GM20000 (cell line): ENCODE measurements around the gene PLIN1.

Experiments used
- DNase-seq: peaks from one replicate; pipeline ENCODE4 v3.0.0; 2012; ENCODE audit warnings: low spot score
- TF ChIP-seq, protein P1 (sequence below): IDR thresholded peaks from 2 replicates; pipeline ENCODE4 v1.5.1; 2012; ENCODE audit warnings: mild to moderate bottlenecking, control low read depth; ENCODE audit errors: extremely low read depth, missing control alignments

PLIN1 gene

DNA sequence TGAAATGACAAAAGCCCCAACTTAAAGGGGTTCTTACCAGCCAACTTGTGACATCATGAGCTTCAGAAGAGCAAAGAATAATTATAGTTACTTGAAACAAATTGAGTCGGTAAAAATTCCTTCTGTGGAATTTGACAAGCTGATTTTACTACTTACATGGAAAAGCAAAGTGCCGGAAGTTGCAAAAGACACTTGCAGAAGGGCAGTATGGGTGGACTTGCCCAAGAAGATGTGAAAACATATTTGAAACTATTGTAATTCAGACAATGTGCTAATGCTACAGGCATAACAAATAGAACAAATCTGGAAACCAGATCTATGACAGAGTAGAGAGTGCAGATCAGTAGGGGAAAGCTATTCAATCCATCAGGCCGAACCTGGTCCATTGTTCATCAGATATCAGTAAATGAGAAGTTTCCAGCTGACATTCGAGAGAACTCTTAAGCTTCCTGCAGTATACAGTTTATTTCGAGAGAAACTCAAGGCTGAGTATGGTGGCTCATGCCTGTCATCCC lies 21.4 kb downstream of the PLIN1 start:
- DNase-seq, result no peak
- TF ChIP-seq, protein P1, sequence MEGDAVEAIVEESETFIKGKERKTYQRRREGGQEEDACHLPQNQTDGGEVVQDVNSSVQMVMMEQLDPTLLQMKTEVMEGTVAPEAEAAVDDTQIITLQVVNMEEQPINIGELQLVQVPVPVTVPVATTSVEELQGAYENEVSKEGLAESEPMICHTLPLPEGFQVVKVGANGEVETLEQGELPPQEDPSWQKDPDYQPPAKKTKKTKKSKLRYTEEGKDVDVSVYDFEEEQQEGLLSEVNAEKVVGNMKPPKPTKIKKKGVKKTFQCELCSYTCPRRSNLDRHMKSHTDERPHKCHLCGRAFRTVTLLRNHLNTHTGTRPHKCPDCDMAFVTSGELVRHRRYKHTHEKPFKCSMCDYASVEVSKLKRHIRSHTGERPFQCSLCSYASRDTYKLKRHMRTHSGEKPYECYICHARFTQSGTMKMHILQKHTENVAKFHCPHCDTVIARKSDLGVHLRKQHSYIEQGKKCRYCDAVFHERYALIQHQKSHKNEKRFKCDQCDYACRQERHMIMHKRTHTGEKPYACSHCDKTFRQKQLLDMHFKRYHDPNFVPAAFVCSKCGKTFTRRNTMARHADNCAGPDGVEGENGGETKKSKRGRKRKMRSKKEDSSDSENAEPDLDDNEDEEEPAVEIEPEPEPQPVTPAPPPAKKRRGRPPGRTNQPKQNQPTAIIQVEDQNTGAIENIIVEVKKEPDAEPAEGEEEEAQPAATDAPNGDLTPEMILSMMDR, result no peak

DNA sequence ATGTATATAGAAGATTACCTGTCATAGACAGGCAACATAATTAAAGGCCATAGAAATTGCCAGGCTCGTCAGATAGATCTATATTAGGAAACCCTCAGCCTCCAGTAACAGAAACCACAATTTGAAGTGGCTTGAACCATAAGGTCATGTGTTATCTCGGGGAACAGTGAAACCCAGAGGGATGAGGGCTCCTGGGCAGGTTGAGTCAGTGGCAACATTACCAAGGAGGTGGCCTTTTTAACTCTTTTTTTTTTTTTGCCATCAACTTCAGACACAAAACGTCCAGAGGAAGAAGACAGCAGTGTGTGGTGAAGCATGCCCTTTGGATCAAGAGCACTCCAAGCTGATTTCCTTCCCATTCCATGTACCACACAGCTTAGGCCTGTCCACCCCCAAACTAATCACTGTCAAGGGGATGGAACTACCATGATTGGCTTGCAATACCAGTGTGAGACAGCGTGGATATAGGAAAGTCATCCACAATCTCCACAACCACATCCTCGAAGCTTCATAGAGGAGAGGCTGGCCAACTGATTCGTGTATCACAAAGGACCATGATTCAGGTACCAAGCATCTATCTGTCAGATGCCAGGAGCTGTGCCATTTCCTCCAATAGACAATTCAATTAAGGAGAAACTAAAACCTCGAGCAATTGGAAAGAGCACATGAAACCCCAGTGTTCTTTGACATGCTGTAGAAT lies 22.9 kb downstream of the PLIN1 start:
- TF ChIP-seq, protein P1, result no peak
- DNase-seq, result no peak

DNA sequence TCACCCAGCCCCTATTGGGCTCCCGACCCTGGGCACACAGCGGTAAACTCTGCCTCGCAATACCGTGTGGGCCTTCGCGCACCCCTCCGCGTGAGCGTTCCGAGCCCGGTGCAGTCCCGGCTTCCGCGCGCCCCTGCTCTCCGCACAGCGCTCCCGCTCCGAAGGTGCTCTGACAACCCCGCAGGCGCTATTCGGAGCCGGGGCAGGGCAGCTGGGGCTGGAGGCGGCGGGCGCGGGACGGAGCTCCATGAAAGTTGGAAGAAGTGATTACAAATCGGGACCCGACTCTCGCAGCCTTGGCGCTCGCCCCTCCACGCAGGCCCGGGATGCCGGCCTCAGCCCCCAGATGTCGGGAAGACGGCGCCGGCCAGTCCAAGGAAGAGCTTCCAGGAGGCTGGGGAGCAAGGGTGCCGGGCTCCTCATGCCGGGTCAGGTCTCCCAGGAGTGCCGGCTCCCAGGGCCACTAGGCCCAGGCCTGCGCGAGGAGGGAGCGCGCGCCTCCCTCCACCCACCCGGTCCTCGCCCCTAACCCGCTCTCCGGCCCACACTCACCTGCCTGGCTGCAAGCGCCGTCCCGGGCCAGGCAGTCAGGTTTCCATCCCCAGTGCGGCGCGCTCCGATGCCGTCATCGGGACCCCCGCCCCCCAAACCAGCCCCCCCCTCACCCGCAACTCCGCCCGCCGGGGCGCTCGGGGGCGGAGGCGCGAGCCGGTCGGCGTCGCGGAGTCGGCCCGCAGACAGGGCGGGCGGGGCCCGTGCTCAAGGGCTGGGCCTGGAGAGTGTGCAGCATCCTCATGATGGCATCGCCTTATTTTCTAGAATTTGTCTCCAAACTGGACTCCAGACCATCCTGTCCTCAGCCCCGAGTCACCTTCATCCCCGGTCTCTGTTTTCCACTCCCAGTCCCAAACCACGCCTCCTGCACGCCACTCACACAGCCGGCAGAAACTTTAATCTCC lies 24.0 kb downstream of the PLIN1 start, which contains the start of gene KIF7:
KIF7 (minus strand) TSS at position 621 of the 959 bp plus-strand sequence. CDS start 2,537 bp downstream, outside the sequence.
- DNase-seq, result peak; percentile 83
- TF ChIP-seq, protein P1, result no peak

DNA sequence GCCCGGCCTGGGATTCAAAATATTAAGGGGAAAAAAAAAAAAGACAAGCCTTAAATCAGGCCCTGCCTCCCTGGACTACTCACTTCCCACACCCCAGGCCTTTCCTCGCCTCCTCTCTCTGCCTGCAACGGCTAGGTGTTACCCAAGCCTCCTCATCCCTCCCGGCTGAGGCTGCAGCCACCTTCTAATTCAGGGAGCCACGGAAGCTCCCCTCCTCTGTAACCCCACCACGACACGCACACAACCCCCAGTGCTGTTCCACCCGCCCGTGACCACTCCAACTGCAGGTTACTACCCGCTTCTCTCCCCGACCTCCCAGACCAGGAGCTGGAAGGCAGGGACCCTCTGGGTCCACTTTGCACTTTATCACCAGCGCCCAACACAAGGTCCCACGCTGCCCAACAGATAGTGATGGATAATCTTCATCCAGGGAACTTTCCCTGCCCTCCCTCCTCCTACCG lies 24.8 kb downstream of the PLIN1 start:
- no peak for DNase-seq
- TF ChIP-seq, protein P1, result no peak

DNA sequence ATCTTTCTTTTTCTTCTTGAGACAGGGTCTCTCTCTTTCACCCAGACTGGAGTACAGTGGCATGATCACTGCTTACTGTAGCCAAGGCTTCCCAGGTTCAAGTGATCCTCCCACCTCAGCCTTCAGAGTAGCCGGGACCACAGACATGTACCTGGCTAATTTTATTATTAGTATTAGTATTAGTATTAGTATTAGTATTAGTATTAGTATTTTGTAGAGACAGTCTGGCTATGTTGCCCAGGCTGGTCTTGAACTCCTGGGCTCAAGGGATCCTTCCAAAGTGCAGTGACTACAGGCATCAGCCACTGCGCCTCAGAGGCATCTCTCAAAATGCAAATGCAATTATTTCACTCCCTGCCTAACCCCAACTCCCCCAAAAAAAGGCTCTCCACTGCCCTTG lies 25.6 kb downstream of the PLIN1 start:
- TF ChIP-seq, protein P1, result no peak
- DNase-seq, result no peak

DNA sequence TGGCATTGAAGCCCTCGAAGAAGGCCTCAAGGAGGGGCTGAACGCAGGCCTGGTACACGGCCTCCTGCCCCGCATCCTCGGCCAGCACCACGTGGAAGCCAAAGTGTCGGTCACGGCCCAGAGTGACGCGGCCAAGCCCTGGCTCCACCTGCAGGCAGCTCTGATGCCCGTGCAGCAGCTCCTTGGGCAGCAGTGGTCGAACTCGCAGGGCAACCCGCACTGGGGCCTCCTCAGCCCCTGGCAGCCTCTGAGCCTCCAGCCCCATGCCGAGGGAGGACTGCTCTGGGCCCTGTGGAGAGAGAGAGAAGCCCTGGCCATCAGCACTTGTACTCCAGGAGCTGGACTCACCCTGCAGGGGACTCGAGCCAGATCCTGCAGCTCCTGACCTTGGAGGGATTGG lies 26.5 kb downstream of the PLIN1 start:
- no peak for DNase-seq

More for the DNA sequence above, 26.5 kb downstream of the PLIN1 start:
- TF ChIP-seq, protein P1, result no peak
